GF-D8 (cell line): ENCODE measurements around the gene TIMM8A.

Experiments used
- DNase-seq: peaks from one replicate; lab custom pipeline; 2025; lab: John Stamatoyannopoulos, UW

The TIMM8A gene

GRCh38 chrX:101348452-101349192, at the start of gene TIMM8A:
Gene TIMM8A (minus strand): TSS chrX:101348742. CDS start chrX:101348664, 78 bp downstream.
- DNase-seq: peak; percentile 37

- DNase-seq: no peak
Measured at GRCh38 chrX:101397779-101398178, 49.2 kb upstream of the TIMM8A start.

- DNase-seq: peak; percentile 12
Measured at GRCh38 chrX:101395789-101396188, 47.2 kb upstream of the TIMM8A start.

GRCh38 chrX:101394372-101394771, 45.8 kb upstream of the TIMM8A start:
- no peak for DNase-seq

- no peak for DNase-seq
Measured at GRCh38 chrX:101393530-101394305, 45.2 kb upstream of the TIMM8A start.

GRCh38 chrX:101391831-101392230, 43.3 kb upstream of the TIMM8A start:
- DNase-seq: no peak

- DNase-seq: peak; percentile 75
Measured at GRCh38 chrX:101390664-101391525, 42.4 kb upstream of the TIMM8A start, which contains the start of gene RPL36A. Gene RPL36A (plus strand): TSS chrX:101391011. CDS start chrX:101391044, 33 bp downstream.

GRCh38 chrX:101388604-101389003, 40.1 kb upstream of the TIMM8A start:
- DNase-seq: no peak

- no peak for DNase-seq
Measured at GRCh38 chrX:101386542-101386885, 38.0 kb upstream of the TIMM8A start.

GRCh38 chrX:101385795-101386541, 37.4 kb upstream of the TIMM8A start, which contains the start of gene BTK:
Gene BTK (minus strand): TSS chrX:101386191. CDS start chrX:101375284, 10,907 bp downstream.
- peak; percentile 77 for DNase-seq

GRCh38 chrX:101385026-101385684, 36.6 kb upstream of the TIMM8A start:
- DNase-seq: no peak

GRCh38 chrX:101383679-101384205, 35.2 kb upstream of the TIMM8A start:
- no peak for DNase-seq

GRCh38 chrX:101377547-101377946, 29.0 kb upstream of the TIMM8A start:
- DNase-seq: no peak

- no peak for DNase-seq
Measured at GRCh38 chrX:101370888-101371504, 22.5 kb upstream of the TIMM8A start.

GRCh38 chrX:101369687-101370086, 21.1 kb upstream of the TIMM8A start:
- no peak for DNase-seq

GRCh38 chrX:101368800-101369199, 20.3 kb upstream of the TIMM8A start:
- peak; percentile 11 for DNase-seq

- no peak for DNase-seq
Measured at GRCh38 chrX:101365301-101365795, 16.8 kb upstream of the TIMM8A start.

- DNase-seq: no peak
Measured at GRCh38 chrX:101362757-101363156, 14.2 kb upstream of the TIMM8A start.

- DNase-seq: no peak
Measured at GRCh38 chrX:101362116-101362515, 13.6 kb upstream of the TIMM8A start.

- no peak for DNase-seq
Measured at GRCh38 chrX:101360390-101360789, 11.8 kb upstream of the TIMM8A start.
